RWPE1 (cell line): Measurements from ENCODE around the gene PLTP.

Experiments used
- CTCF ChIA-PET: fragments of 350-600 bp; sonication (Branson Sonifier 250); formaldehyde crosslinking; extraction: SDS; loops from one replicate; lab custom pipeline; 2021; lab: Yijun Ruan, JAX
- POLR2A ChIA-PET: fragments of 400-600 bp; formaldehyde crosslinking; extraction: SDS; loops from one replicate; lab custom pipeline; 2020; ENCODE audit warnings: antibody characterized with exemption; ENCODE audit not compliant: low non-redundant PET; lab: Yijun Ruan, JAX
- DNase-seq: peaks from one replicate; pipeline ENCODE4 v3.0.0; 2012; ENCODE audit warnings: low spot score
- H3K27ac ChIP-seq: fragments of 450-650 bp; 2 replicates; pipeline ENCODE4 v1.5.1; 2017
- TF ChIP-seq, protein P1 (sequence below): fragments of 450-650 bp; conservative IDR thresholded peaks from 2 replicates; pipeline ENCODE4 v1.5.1; 2017; ENCODE audit warnings: low read depth, mild to moderate bottlenecking

PLTP gene

DNA sequence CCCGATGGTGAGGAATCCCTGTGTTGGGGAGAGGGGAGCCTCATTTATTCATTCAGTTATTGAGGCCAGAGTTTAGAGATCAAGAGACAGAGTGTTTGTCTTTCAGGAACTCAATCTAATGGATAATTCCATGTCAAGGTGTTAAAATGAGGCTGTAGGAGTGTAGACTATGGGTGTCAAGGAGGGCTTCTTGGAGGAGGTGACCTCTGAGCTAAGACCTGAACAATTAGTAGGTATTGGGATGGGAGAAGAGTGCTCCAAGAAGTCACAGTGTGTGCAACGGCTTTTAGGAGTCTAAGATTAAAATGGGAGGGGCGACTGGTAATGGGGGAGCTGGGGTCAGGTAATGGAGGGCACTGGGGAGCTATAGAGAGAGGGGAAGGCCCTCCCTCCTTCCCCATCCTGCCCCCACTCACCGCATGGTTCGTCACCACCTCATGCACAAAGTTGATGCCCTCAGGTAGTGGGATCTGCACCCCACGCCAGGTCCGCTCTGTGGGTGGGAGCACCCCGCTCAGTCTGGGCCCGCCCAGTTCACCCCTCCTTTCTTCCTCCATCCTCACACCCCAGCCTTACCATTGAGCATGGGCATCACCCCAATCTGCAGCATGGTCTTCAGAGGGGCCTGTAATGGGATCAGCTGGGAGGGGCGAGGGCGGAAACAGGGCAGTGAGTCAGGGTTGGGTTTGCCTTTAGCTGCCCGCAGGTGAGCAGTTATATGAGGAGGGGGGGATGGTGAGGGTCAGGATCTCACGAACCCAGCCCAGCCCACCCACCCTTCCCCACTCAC lies 12.7 kb downstream of the PLTP start:
- no peak overlapping the region for H3K27ac ChIP-seq
- ChIA-PET POLR2A (no interaction called here), CTCF (interaction anchor here (0.6 kb wide), 2 partner anchors 9 to 112 kb away, joined by 3 to 4 read pairs; no protein-coding TSS in a partner anchor)
- TF ChIP-seq, protein P1, sequence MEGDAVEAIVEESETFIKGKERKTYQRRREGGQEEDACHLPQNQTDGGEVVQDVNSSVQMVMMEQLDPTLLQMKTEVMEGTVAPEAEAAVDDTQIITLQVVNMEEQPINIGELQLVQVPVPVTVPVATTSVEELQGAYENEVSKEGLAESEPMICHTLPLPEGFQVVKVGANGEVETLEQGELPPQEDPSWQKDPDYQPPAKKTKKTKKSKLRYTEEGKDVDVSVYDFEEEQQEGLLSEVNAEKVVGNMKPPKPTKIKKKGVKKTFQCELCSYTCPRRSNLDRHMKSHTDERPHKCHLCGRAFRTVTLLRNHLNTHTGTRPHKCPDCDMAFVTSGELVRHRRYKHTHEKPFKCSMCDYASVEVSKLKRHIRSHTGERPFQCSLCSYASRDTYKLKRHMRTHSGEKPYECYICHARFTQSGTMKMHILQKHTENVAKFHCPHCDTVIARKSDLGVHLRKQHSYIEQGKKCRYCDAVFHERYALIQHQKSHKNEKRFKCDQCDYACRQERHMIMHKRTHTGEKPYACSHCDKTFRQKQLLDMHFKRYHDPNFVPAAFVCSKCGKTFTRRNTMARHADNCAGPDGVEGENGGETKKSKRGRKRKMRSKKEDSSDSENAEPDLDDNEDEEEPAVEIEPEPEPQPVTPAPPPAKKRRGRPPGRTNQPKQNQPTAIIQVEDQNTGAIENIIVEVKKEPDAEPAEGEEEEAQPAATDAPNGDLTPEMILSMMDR: no peak
- no peak for DNase-seq

DNA sequence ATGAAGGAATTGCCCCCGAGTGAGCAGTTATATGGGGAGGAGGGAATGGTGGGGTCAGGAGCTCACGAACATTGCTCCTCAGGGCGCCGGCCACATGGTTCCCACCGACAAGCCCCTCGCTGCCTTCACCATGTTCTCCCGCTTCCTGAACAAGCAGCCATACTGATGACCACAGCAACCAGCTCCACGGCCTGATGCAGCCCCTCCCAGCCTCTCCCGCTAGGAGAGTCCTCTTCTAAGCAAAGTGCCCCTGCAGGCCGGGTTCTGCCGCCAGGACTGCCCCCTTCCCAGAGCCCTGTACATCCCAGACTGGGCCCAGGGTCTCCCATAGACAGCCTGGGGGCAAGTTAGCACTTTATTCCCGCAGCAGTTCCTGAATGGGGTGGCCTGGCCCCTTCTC lies 13.7 kb downstream of the PLTP start:
- no peak for DNase-seq
- POLR2A ChIA-PET: no interaction called here
- CTCF ChIA-PET: interaction anchor here (0.6 kb wide), 1 partner anchor 860 kb away, joined by 7 read pairs; no protein-coding TSS in a partner anchor
- TF ChIP-seq, protein P1: no peak
- peak overlapping the region; percentile 22 for H3K27ac ChIP-seq

DNA sequence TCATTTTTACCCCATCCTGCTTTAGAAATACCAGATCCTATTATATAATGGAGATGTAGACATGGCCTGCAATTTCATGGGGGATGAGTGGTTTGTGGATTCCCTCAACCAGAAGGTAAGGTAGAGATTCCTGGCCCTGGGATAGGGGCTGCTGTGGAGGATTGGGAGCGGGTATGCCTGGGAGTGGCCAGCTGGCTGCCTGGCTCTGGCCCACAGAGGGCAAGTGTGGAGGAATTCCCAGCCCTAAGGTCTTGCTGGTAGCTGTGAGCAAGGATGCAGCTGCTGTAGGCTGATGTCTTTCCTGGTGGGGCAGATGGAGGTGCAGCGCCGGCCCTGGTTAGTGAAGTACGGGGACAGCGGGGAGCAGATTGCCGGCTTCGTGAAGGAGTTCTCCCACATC lies 14.3 kb downstream of the PLTP start:
- H3K27ac ChIP-seq: peak overlapping the region; percentile 22
- no peak for DNase-seq
- POLR2A ChIA-PET: no interaction called here
- CTCF ChIA-PET: interaction anchor here (0.6 kb wide), 1 partner anchor 861 kb away, joined by 7 read pairs; no protein-coding TSS in a partner anchor
- TF ChIP-seq, protein P1: no peak

DNA sequence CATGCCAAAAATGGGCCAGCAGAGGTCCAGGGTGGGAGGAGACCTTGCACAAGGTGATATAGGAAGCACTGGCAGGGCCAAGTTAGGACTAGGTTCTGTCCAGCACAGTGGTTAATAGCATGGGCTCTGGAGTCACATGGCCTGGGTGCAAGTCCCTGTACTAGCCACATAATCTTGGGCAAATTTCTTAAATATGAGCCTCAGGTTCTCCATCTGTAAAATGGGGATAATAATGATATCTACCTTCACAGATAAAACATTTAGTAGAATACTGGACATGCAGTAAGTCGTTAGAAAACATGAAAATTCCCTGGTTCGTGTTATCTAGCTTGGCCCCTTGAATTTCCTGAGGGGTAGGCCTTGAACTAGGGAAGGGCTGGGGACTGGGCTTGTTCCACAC lies 14.7 kb downstream of the PLTP start:
- TF ChIP-seq, protein P1: no peak
- no peak for DNase-seq
- CTCF ChIA-PET: no interaction called here
- POLR2A ChIA-PET: no interaction called here
- H3K27ac ChIP-seq: peak overlapping the region; percentile 1; the same call in 1 of the 2 replicates

DNA sequence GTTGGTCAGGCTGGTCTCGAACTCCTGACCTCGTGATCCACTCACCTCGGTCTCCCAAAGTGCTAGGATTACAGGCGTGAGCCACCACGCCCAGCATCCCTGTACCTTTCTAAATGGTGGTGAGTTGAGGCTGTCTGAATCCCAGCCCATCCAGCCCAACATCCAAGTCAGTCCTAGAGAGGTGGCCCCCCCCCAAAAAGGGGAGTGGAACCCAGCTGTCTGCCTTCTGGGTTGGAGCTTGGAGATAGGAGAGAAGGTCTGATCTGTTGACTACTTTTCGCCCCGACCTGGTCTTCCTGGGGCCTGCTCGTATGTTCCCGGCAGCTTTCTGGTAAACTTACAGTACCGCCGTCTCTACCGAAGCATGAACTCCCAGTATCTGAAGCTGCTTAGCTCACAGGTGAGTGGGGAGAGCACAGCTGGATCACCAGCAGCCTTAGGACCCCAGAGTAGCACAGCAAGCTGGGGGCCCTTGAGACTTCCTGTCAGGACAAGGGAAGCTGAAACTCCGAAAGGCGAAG lies 15.3 kb downstream of the PLTP start:
- ChIA-PET POLR2A (no interaction called here), CTCF (no interaction called here)
- H3K27ac ChIP-seq: peak overlapping the region; percentile 1; the same call in 1 of the 2 replicates
- TF ChIP-seq, protein P1: no peak
- DNase-seq: no peak

DNA sequence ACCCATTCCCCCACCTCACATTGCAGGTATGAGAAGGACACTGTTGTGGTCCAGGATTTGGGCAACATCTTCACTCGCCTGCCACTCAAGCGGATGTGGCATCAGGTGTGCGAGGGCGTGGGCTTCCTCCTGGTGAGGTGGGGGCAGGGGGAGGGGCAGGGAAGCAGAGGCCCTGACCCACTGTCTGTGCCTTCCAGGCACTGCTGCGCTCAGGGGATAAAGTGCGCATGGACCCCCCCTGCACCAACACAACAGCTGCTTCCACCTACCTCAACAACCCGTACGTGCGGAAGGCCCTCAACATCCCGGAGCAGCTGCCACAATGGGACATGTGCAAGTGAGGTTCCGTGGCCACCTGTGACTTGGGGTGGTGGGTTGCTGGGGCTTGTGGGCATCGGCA lies 17.2 kb downstream of the PLTP start:
- TF ChIP-seq, protein P1: no peak
- no peak for DNase-seq
- peak overlapping the region; percentile 7; the same call in 1 of the 2 replicates for H3K27ac ChIP-seq
- ChIA-PET POLR2A (interaction anchor here (0.5 kb wide), 1 partner anchor 55 kb away, joined by 3 read pairs; no protein-coding TSS in a partner anchor), CTCF (interaction anchor here (0.6 to 0.7 kb wide), 2 partner anchors 15 to 344 kb away, joined by 3 to 5 read pairs; no protein-coding TSS in a partner anchor)
